ENCODE data around the gene PLOD2.
"Not testable (repeated sequence)": the region's sequence is repeated elsewhere in the genome, so short reads cannot be mapped to it uniquely, and the experiment has no call there.

PLOD2 gene

GRCh38 chr3:146139586-146140110, 21.3 kb downstream of the PLOD2 start:
- no peak for DNase-seq (ENCODE audit: low read depth, low spot score)

- DNase-seq (ENCODE audit: low read depth, low spot score): no peak
Observed at GRCh38 chr3:146138902-146139301, 22.1 kb downstream of the PLOD2 start.

GRCh38 chr3:146136647-146137046, 24.3 kb downstream of the PLOD2 start:
- DNase-seq (ENCODE audit: low read depth, low spot score): no peak

GRCh38 chr3:146134348-146135117, 26.5 kb downstream of the PLOD2 start:
- DNase-seq (ENCODE audit: low read depth, low spot score): no peak

- no peak for DNase-seq (ENCODE audit: low read depth, low spot score)
Observed at GRCh38 chr3:146133441-146133840, 27.5 kb downstream of the PLOD2 start.

- DNase-seq (ENCODE audit: low read depth, low spot score): no peak
Observed at GRCh38 chr3:146131616-146132410, 29.2 kb downstream of the PLOD2 start.

- DNase-seq (ENCODE audit: low read depth, low spot score): no peak
Observed at GRCh38 chr3:146130881-146131371, 30.1 kb downstream of the PLOD2 start.

- no peak for DNase-seq (ENCODE audit: low read depth, low spot score)
Observed at GRCh38 chr3:146129750-146130149, 31.2 kb downstream of the PLOD2 start.

- no peak for DNase-seq (ENCODE audit: low read depth, low spot score)
Observed at GRCh38 chr3:146128939-146129338, 32.0 kb downstream of the PLOD2 start.

GRCh38 chr3:146128179-146128578, 32.8 kb downstream of the PLOD2 start:
- DNase-seq (ENCODE audit: low read depth, low spot score): no peak

- DNase-seq (ENCODE audit: low read depth, low spot score): no peak
Observed at GRCh38 chr3:146125951-146126350, 35.0 kb downstream of the PLOD2 start.

- DNase-seq (ENCODE audit: low read depth, low spot score): no peak
Observed at GRCh38 chr3:146124126-146124801, 36.7 kb downstream of the PLOD2 start.

- no peak for DNase-seq (ENCODE audit: low read depth, low spot score)
Observed at GRCh38 chr3:146117406-146118285, 43.3 kb downstream of the PLOD2 start.

GRCh38 chr3:146115619-146116018, 45.4 kb downstream of the PLOD2 start:
- DNase-seq (ENCODE audit: low read depth, low spot score): no peak

- DNase-seq (ENCODE audit: low read depth, low spot score): not testable (repeated sequence)
Observed at GRCh38 chr3:146113804-146114203, 47.2 kb downstream of the PLOD2 start.

GRCh38 chr3:146111337-146111736, 49.6 kb downstream of the PLOD2 start:
- DNase-seq (ENCODE audit: low read depth, low spot score): no peak

GRCh38 chr3:146110161-146110560, 50.8 kb downstream of the PLOD2 start:
- DNase-seq (ENCODE audit: low read depth, low spot score): no peak

GRCh38 chr3:146106986-146107385, 54.0 kb downstream of the PLOD2 start:
- no peak for DNase-seq (ENCODE audit: low read depth, low spot score)

- no peak for DNase-seq (ENCODE audit: low read depth, low spot score)
Observed at GRCh38 chr3:146104068-146104467, 56.9 kb downstream of the PLOD2 start.

- no peak for DNase-seq (ENCODE audit: low read depth, low spot score)
Observed at GRCh38 chr3:146102885-146103284, 58.1 kb downstream of the PLOD2 start.

- no peak for DNase-seq (ENCODE audit: low read depth, low spot score)
Observed at GRCh38 chr3:146101538-146101937, 59.4 kb downstream of the PLOD2 start.

All from activated CD4-positive, CD25-positive, alpha-beta regulatory T cell treated with anti-CD3 and anti-CD28 coated beads, Interleukin-2, amount 50 U/mL, for 16 hours (primary cell).